ENCODE data around the gene PDIA2. TPM values are rescaled to one million over a fixed set of nuclear protein-coding genes. Genes with fewer than 3 reads are reported as not detected.

Gene PDIA2
- total RNA-seq, 2 donors from 2014 or later = 2.1 TPM; not detected in 1

DNA sequence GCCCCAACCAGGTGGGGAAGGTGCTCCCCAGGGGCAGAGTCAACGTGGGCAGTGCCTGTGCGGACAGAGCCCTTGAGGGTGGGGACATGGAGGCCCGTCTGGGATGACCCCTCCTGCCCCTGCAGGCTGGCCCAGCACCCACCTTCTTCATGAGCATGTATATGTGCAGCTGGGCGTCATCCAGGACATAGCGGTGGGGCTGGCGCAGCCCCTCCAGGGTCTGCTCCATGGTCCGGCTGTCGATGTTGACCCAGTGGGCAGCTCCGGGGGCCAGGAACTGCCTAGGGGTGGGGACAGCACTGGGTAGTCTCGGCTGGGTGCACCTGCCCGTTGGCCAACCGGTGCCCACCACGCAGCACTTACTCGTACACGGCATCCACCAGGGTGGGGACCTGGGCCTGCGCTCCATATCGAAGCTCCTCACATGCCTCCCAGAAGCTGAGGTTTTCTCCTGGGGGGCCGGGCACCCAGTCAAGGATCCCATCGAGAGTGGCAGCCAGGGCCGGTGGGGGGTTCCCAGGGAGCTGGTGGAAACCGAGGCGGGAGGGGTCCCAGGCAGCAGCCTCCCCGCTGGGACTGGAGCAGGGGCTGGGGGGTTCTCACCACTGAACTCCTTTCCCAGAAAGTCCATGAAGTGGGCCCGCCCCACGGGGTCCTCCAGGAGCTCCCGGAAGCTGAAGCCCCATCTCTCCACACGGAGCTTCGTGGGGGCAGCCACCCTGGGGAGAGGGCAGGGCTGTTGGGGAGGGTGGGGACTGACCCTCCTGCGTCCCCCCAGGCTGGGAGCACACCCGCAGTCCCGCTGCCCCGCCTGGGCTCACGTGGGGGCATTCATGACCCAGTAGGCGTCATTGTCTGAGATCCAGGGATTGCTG is 12.3 kb upstream of the PDIA2 start:
- Histone ChIP-seq H3K27me3 (replicated peaks; ENCODE audit: insufficient read depth) (no peaks in the 10 kb centered on the region), H3K4me3 (no peak overlapping the region), H3K36me3 (no peaks in the 10 kb centered on the region), H3K4me1 (replicated peaks) (peaks cover 4% of the 10 kb centered on the region), H3K27ac (no peak overlapping the region), H3K9me3 (no peaks in the 10 kb centered on the region)
- intact Hi-C loops (cut with DNase I) = no loop called here
- DNase-seq (ENCODE audit: low spot score) = no peak
- 88% methylated on average over 34 of the region's 34 CpGs for WGBS
- TF ChIP-seq POLR2AphosphoS5 (IDR thresholded peaks at IDR 0.05) (no peak), POLR2A (IDR thresholded peaks at IDR 0.05) (no peak)
- TF ChIP-seq, protein P1, sequence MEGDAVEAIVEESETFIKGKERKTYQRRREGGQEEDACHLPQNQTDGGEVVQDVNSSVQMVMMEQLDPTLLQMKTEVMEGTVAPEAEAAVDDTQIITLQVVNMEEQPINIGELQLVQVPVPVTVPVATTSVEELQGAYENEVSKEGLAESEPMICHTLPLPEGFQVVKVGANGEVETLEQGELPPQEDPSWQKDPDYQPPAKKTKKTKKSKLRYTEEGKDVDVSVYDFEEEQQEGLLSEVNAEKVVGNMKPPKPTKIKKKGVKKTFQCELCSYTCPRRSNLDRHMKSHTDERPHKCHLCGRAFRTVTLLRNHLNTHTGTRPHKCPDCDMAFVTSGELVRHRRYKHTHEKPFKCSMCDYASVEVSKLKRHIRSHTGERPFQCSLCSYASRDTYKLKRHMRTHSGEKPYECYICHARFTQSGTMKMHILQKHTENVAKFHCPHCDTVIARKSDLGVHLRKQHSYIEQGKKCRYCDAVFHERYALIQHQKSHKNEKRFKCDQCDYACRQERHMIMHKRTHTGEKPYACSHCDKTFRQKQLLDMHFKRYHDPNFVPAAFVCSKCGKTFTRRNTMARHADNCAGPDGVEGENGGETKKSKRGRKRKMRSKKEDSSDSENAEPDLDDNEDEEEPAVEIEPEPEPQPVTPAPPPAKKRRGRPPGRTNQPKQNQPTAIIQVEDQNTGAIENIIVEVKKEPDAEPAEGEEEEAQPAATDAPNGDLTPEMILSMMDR (IDR thresholded peaks at IDR 0.05) = no peak

DNA sequence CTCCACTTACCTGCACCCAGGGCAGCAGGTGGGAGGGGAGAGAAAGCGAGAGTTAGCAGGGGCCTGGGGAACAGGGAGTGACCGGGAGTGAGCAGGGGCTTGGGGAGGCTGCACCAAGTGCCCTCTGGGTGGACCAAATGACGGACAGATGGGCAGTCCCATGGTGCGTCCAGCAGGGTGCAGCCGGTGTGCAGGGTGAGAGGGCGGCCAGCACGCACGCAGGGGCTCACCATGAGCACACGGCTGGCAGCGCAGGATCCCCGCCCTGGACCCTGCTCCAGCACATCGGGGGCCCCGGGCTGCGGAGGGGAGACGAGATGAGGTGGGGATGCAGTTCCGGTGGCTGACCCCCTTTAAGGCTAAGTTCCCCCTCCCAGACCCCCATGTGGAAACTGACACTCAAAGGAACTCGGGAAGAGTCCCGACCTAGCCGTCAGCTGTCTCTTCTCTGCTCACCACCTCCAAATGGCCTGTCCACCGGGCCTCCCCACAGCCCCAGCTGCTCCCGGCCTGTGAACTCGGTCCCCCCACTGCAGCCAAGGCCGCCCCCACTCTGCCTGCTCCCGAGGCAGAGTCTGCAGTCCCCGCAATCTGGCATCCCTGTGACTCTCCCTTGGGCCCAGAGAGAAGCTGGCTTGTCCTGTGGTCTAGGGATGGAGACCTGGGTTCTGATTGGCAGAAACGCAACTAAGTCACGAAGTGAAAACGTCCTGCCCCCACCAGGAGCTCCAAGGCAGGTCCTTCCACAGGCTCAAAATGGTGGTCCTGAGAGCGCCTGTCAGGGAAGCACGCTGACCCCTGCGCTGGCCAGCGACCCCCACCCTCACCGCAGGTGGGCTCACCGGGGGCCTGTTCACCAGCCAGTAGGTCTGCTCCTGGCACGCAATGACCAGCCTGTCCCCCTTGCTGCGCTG is 10.1 kb upstream of the PDIA2 start:
- no peaks in the 10 kb centered on the region for H3K36me3 ChIP-seq
- TF ChIP-seq POLR2A (IDR thresholded peaks at IDR 0.05) = no peak
- TF ChIP-seq, protein P1 (IDR thresholded peaks at IDR 0.05) = no peak
- no peak for TF ChIP-seq POLR2AphosphoS5 (IDR thresholded peaks at IDR 0.05)
- peaks cover 4% of the 10 kb centered on the region for H3K4me1 ChIP-seq (replicated peaks)
- WGBS = 75% methylated on average over 23 of the region's 36 CpGs
- no peaks in the 10 kb centered on the region for H3K9me3 ChIP-seq
- H3K27me3 ChIP-seq (replicated peaks; ENCODE audit: insufficient read depth) = no peaks in the 10 kb centered on the region
- H3K4me3 ChIP-seq = no peak overlapping the region
- no peak overlapping the region for H3K27ac ChIP-seq
- no peak for DNase-seq (ENCODE audit: low spot score)
- intact Hi-C loops (cut with DNase I) = no loop called here

DNA sequence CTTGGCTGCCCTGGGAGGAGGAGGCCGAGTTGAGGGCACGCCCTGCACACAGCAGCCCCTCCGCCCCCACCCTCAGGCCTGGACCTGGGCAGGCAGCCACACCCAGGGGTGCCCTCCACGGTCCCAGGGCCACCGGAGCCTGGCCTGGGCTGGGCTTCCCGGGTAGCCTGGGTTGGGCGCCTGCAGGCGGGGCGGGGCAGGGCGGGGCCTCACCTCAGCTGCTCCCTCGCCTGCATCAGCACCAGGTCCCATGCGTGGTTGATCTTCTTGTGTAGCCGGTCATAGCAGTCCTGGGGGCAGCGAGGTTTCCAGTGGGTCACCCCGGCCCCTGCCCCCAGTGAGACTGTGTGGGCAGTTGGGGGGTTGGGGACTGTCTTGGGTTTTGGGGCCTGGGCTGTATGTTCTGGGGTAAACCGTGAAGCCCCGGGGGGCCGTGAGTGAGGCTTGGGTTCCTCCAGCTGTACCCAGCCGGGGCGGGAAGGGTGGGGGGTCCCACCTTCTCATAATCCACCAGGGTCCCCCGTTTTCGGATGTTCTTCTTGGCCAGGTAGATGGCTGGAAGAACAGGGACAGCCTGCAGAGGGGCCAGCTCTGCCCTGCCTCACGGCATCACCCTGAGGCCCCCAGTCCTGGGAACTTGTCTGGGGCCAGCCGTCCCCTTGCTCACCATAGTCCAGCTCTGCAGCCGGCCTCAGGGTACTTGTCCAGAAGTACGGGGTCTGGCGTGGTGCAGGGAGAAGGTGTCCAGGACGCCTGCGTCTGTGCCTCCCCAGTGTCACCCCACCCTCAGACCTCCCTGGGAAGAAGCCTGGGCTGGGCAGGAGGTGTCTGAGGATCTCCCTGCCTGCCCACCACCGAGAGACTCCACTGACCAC is 9.2 kb upstream of the PDIA2 start:
- no peak overlapping the region for H3K4me3 ChIP-seq
- no peak overlapping the region for H3K27ac ChIP-seq
- 86% methylated on average over 15 of the region's 30 CpGs for WGBS
- intact Hi-C loops (cut with DNase I) = no loop called here
- H3K9me3 ChIP-seq = no peaks in the 10 kb centered on the region
- H3K27me3 ChIP-seq (replicated peaks; ENCODE audit: insufficient read depth) = no peaks in the 10 kb centered on the region
- no peak for DNase-seq (ENCODE audit: low spot score)
- TF ChIP-seq POLR2A (IDR thresholded peaks at IDR 0.05) (no peak), POLR2AphosphoS5 (IDR thresholded peaks at IDR 0.05) (no peak)
- TF ChIP-seq, protein P1 (IDR thresholded peaks at IDR 0.05) = no peak
- no peaks in the 10 kb centered on the region for H3K36me3 ChIP-seq
- peaks cover 4% of the 10 kb centered on the region for H3K4me1 ChIP-seq (replicated peaks)

DNA sequence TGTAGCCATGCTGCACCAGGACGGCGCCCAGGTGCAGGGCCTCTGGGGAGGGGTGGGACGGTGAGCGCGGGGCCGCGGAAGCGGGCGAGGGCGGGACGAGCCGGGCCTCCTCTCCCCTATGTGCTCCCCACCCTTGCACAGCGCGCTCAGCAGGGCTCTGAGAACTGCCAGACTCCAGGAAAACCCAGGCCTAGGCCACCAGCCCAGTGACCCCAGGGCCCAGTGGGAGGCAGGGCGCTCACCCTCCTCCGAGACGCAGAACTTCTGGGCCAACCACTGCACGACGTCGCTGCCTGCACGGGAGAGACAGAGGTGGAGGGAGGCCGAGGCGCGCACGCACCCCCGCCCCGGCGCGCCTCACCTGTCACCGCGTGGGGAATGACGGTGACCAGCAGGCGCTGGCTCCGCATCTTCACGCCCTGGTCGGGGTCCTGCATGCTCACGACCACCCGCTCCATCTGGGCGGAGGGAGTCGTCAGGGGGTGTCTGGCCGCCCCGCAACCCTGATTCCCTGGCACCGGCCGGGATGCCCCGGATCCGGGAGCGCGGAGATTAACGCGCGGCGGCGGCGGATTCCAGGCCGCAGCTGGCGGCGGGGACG is 7.8 kb upstream of the PDIA2 start:
- DNase-seq (ENCODE audit: low spot score) = no peak
- TF ChIP-seq POLR2AphosphoS5 (IDR thresholded peaks at IDR 0.05) (no peak), POLR2A (IDR thresholded peaks at IDR 0.05) (no peak)
- TF ChIP-seq, protein P1 (IDR thresholded peaks at IDR 0.05) = no peak
- no peaks in the 10 kb centered on the region for H3K36me3 ChIP-seq
- WGBS = under 1% methylated on average over 35 of the region's 58 CpGs
- H3K9me3 ChIP-seq = no peaks in the 10 kb centered on the region
- H3K4me1 ChIP-seq (replicated peaks) = peaks cover 4% of the 10 kb centered on the region
- intact Hi-C loops (cut with DNase I) = no loop called here
- no peaks in the 10 kb centered on the region for H3K27me3 ChIP-seq (replicated peaks; ENCODE audit: insufficient read depth)
- no peak overlapping the region for H3K27ac ChIP-seq
- H3K4me3 ChIP-seq = peak overlapping the region; percentile 29 to 42
